IMR-90 (cell line): ENCODE data around the gene LIN37. TPM values are rescaled to one million over a fixed set of nuclear protein-coding genes. Genes with fewer than 3 reads are reported as not detected.

Experiments used
- ATAC-seq: fragments of 200-7000 bp; cut with Tn5 transposase; 2 replicates; pipeline ENCODE4 v1.9.1; 2020; ENCODE audit warnings: low read depth, mild to moderate bottlenecking, moderate library complexity
- BruUV-seq: library from RNA; stranded (reverse); fragments of 400-500 nt; replicated peaks from 2 replicates; lab custom pipeline; 2021; lab: Mats Ljungman, UMichigan
- CTCF ChIA-PET: fragments of 300-600 bp; formaldehyde crosslinking; extraction: SDS; loops from one replicate; lab custom pipeline; 2021; ENCODE audit warnings: antibody characterized with exemption; lab: Yijun Ruan, JAX
- POLR2A ChIA-PET: fragments of 300-600 bp; sonication (Branson Sonifier 250); formaldehyde crosslinking; loops from one replicate; lab custom pipeline; 2022; ENCODE audit warnings: antibody characterized with exemption; ENCODE audit not compliant: unreplicated experiment; lab: Charles Lee
- DNase-seq: peaks from one replicate; pipeline ENCODE4 v3.0.0; 2013
- H2AFZ ChIP-seq: replicated peaks from 2 replicates; pipeline ENCODE3; 2013; ENCODE audit warnings: low read length, mild to moderate bottlenecking; ENCODE audit not compliant: poor library complexity
- H2AK5ac ChIP-seq: 2 replicates; pipeline ENCODE4 v1.6.1; 2013; ENCODE audit warnings: low read depth, low read length, inconsistent platforms
- H2AK9ac ChIP-seq: replicated peaks from 2 replicates; pipeline ENCODE3; 2013; ENCODE audit warnings: mild to moderate bottlenecking, low read depth, low read length, moderate library complexity; ENCODE audit not compliant: poor library complexity
- H2BK120ac ChIP-seq: 2 replicates; pipeline ENCODE4 v1.6.1; 2013; ENCODE audit warnings: low read depth, low read length, inconsistent platforms
- H2BK15ac ChIP-seq: 3 replicates; pipeline ENCODE4 v1.6.1; 2013; ENCODE audit warnings: low read depth, low read length, inconsistent platforms
- H2BK20ac ChIP-seq: 2 replicates; pipeline ENCODE4 v1.6.1; 2013; ENCODE audit warnings: low read depth, mild to moderate bottlenecking, inconsistent platforms, low read length, moderate library complexity
- H2BK5ac ChIP-seq: 2 replicates; pipeline ENCODE4 v1.6.1; 2013; ENCODE audit warnings: mild to moderate bottlenecking, low read depth, low read length, inconsistent platforms; ENCODE audit not compliant: poor library complexity, severe bottlenecking
- H3K14ac ChIP-seq: replicated peaks from 2 replicates; pipeline ENCODE4 v1.6.1; 2013; ENCODE audit warnings: low read depth, low read length, inconsistent platforms
- H3K18ac ChIP-seq: 2 replicates; pipeline ENCODE4 v1.6.1; 2013; ENCODE audit warnings: low read depth, low read length, control low read depth
- H3K23ac ChIP-seq: 2 replicates; pipeline ENCODE4 v1.6.1; 2013; ENCODE audit warnings: low read depth, low read length, inconsistent platforms
- H3K27ac ChIP-seq: 2 replicates; pipeline ENCODE4 v1.5.1; 2013; ENCODE audit warnings: mild to moderate bottlenecking, control low read depth, low read length; ENCODE audit not compliant: insufficient read depth
- H3K27me3 ChIP-seq: 2 replicates; pipeline ENCODE4 v1.6.1; 2013; ENCODE audit warnings: low read length; ENCODE audit not compliant: control insufficient read depth, insufficient read depth
- H3K36me3 ChIP-seq: 2 replicates; pipeline ENCODE4 v1.6.1; 2013; ENCODE audit warnings: low read length, mixed read lengths; ENCODE audit not compliant: control insufficient read depth, insufficient read depth
- H3K4ac ChIP-seq: 2 replicates; pipeline ENCODE4 v1.6.1; 2013; ENCODE audit warnings: low read depth, low read length, inconsistent platforms
- H3K4me1 ChIP-seq: 2 replicates; pipeline ENCODE4 v1.6.1; 2013; ENCODE audit warnings: low read length, mixed read lengths; ENCODE audit not compliant: control insufficient read depth, insufficient read depth
- H3K4me2 ChIP-seq: 2 replicates; pipeline ENCODE4 v1.6.1; 2013; ENCODE audit warnings: low read depth, mild to moderate bottlenecking, control low read depth, low read length, moderate library complexity
- H3K4me3 ChIP-seq: 2 replicates; pipeline ENCODE4 v1.5.1; 2013; ENCODE audit warnings: low read depth, mild to moderate bottlenecking, control low read depth, low read length, moderate library complexity; ENCODE audit not compliant: insufficient read depth
- H3K56ac ChIP-seq: 2 replicates; pipeline ENCODE4 v1.6.1; 2013; ENCODE audit warnings: low read length, inconsistent platforms; ENCODE audit not compliant: insufficient read depth; ENCODE audit errors: extremely low read depth
- H3K79me1 ChIP-seq, 2 experiments: 2 replicates each; pipeline ENCODE4 v1.6.1; 2013; ENCODE audit warnings: low read length in 2 of 2, inconsistent platforms in 1 of 2, low read depth in 1 of 2
- H3K9ac ChIP-seq: 2 replicates; pipeline ENCODE4 v1.6.1; 2013; ENCODE audit warnings: low read depth, low read length, control low read depth
- H3K9me1 ChIP-seq: 2 replicates; pipeline ENCODE4 v1.6.1; 2013; ENCODE audit warnings: low read length, inconsistent platforms; ENCODE audit not compliant: insufficient read depth
- H3K9me3 ChIP-seq: 2 replicates; pipeline ENCODE4 v1.6.1; 2013; ENCODE audit warnings: low read length; ENCODE audit not compliant: control insufficient read depth, insufficient read depth
- H4K20me1 ChIP-seq: 2 replicates; pipeline ENCODE4 v1.6.1; 2013; ENCODE audit warnings: low read length, inconsistent platforms; ENCODE audit not compliant: insufficient read depth
- H4K5ac ChIP-seq: 2 replicates; pipeline ENCODE4 v1.6.1; 2013; ENCODE audit warnings: mild to moderate bottlenecking, low read depth, low read length, control low read depth
- H4K8ac ChIP-seq, 2 experiments: 2 replicates each; pipeline ENCODE4 v1.6.1; 2013; ENCODE audit warnings: low read depth in 2 of 2, low read length in 2 of 2, control low read depth in 1 of 2, inconsistent platforms in 1 of 2
- H4K91ac ChIP-seq: 2 replicates; pipeline ENCODE4 v1.6.1; 2013; ENCODE audit warnings: low read depth, low read length, inconsistent platforms; ENCODE audit not compliant: insufficient read depth
- BHLHE40 ChIP-seq: fragments of 150-350 bp; IDR thresholded peaks from 2 replicates; pipeline ENCODE4 v1.6.1; 2016; ENCODE audit warnings: mild to moderate bottlenecking, low read depth, low read length
- CEBPB ChIP-seq: IDR thresholded peaks from 2 replicates; pipeline ENCODE4 v1.6.1; 2012; ENCODE audit warnings: low read depth, low read length, improper control_type of control experiment
- CHD1 ChIP-seq: IDR thresholded peaks from 2 replicates; pipeline ENCODE4 v1.6.1; 2012; ENCODE audit warnings: low read depth, low read length, improper control_type of control experiment
- CTCF ChIP-seq: conservative IDR thresholded peaks from 2 replicates; pipeline ENCODE4 v1.5.1; 2012; ENCODE audit warnings: mild to moderate bottlenecking, low read depth, low read length, improper control_type of control experiment
- ELK1 ChIP-seq: fragments of 150-350 bp; IDR thresholded peaks from 2 replicates; pipeline ENCODE4 v1.6.1; 2016; ENCODE audit warnings: low read depth, mild to moderate bottlenecking, low read length, moderate library complexity, borderline replicate concordance
- FOS ChIP-seq: fragments of 150-350 bp; IDR thresholded peaks from 2 replicates; pipeline ENCODE4 v1.6.1; 2016; ENCODE audit warnings: low read depth, low read length
- MAFK ChIP-seq: IDR thresholded peaks from 2 replicates; pipeline ENCODE4 v1.6.1; 2012; ENCODE audit warnings: low read depth, low read length, improper control_type of control experiment
- MAZ ChIP-seq: IDR thresholded peaks from 2 replicates; pipeline ENCODE4 v1.6.1; 2012; ENCODE audit warnings: low read depth, mild to moderate bottlenecking, low read length, improper control_type of control experiment, moderate library complexity, borderline replicate concordance
- MXI1 ChIP-seq: IDR thresholded peaks from 2 replicates; pipeline ENCODE4 v1.6.1; 2012; ENCODE audit warnings: low read depth, mild to moderate bottlenecking, low read length, moderate library complexity, borderline replicate concordance
- NFE2L2 ChIP-seq: fragments of 150-350 bp; IDR thresholded peaks from 2 replicates; pipeline ENCODE4 v1.6.1; 2016; ENCODE audit warnings: low read depth, mild to moderate bottlenecking, low read length
- POLR2A ChIP-seq: IDR thresholded peaks from 2 replicates; pipeline ENCODE4 v1.6.1; 2012; ENCODE audit warnings: mild to moderate bottlenecking, low read depth, low read length
- RAD21 ChIP-seq: IDR thresholded peaks from 2 replicates; pipeline ENCODE4 v1.6.1; 2012; ENCODE audit warnings: low read length, improper control_type of control experiment
- RCOR1 ChIP-seq: IDR thresholded peaks from 2 replicates; pipeline ENCODE4 v1.6.1; 2012; ENCODE audit warnings: mild to moderate bottlenecking, low read length, improper control_type of control experiment; ENCODE audit not compliant: insufficient replicate concordance
- RFX5 ChIP-seq: IDR thresholded peaks from 2 replicates; pipeline ENCODE4 v1.8.0; 2012; ENCODE audit warnings: low read depth, mild to moderate bottlenecking, low read length, moderate library complexity
- SMC3 ChIP-seq: fragments of 150-350 bp; IDR thresholded peaks from 2 replicates; pipeline ENCODE4 v1.6.1; 2016; ENCODE audit warnings: low read depth, mild to moderate bottlenecking, antibody characterized with exemption, low read length, moderate library complexity
- USF2 ChIP-seq: fragments of 150-350 bp; IDR thresholded peaks from 2 replicates; pipeline ENCODE4 v1.6.1; 2017; ENCODE audit warnings: mild to moderate bottlenecking, antibody characterized with exemption, low read length, low read depth
- WGBS, 2 experiments: methylation state at CpG; one replicate each; pipeline versions ENCODE4 v1.1.5 to v1.1.7; 2013; ENCODE audit warnings: missing lambda C conversion rate in 2 of 2; ENCODE audit not compliant: insufficient read length in 1 of 2; ENCODE audit errors: extremely low coverage in 2 of 2; 5-methylcytosine and 5-hydroxymethylcytosine counted together
- dilution Hi-C: fragments of 300-500 bp; cut with HindIII; formaldehyde crosslinking; loops from one replicate; pipeline ENCODE4 v1.14.3; 2018; ENCODE audit warnings: low sequenced_read_pairs; ENCODE audit not compliant: unreplicated experiment
- in situ Hi-C: fragments of 300-500 bp; cut with MboI; formaldehyde crosslinking; loops from 3 replicates; pipeline ENCODE4 v1.14.3; 2019; ENCODE audit warnings: low sequenced_read_pairs, inconsistent platforms, mixed read lengths
- intact Hi-C: fragments of 100-400 bp; cut with micrococcal nuclease; formaldehyde crosslinking; loops from 2 replicates; pipeline ENCODE4 v1.10.0; 2022
- polyA plus RNA-seq, 3 experiments: library from polyadenylated mRNA; depleted of rRNA; stranded (reverse); fragments of >200 nt; gene quantifications; 2 replicates each; pipeline ENCODE4 v1.2.3, GENCODE V29; 2012; ENCODE audit warnings: low replicate concordance in 1 of 3
- total RNA-seq: library from RNA; depleted of rRNA; stranded (reverse); fragments of >200 nt; gene quantifications from 2 replicates; pipeline ENCODE4 v1.2.3, GENCODE V29; 2012

Gene LIN37
- total and polyA plus RNA-seq, 2 of the 4 experiments (the other 2 are of a cell fraction), result 12.7 to 23.1 TPM

- 97% methylated on average over 6 of the region's 16 CpGs; no CpG with 5 or more reads in 1 of the 2 experiments for WGBS, 2 experiments
- dilution Hi-C loops, result no loop called here
- intact Hi-C loops, result no loop called here
These were observed 25.5 kb upstream of the LIN37 start for GRCh38 chr19:35722897-35723296.

More at GRCh38 chr19:35722897-35723296, 25.5 kb upstream of the LIN37 start:
- Histone ChIP-seq H2AFZ (no peak overlapping the region), H2BK20ac (no peak overlapping the region), H3K14ac (no peak overlapping the region), H2BK15ac (no peak overlapping the region), H2AK5ac (no peak overlapping the region), H2BK120ac (no peak overlapping the region), H2AK9ac (no peak overlapping the region), H4K20me1 (peaks cover 29% of the 10 kb centered on the region), H3K27ac (no peak overlapping the region), H3K23ac (no peak overlapping the region), H3K4me3 (no peak overlapping the region), H2BK5ac (no peak overlapping the region), H3K9me1 (no peaks in the 10 kb centered on the region; the same call in 1 of the 2 replicates), H3K36me3 (peaks cover 68% of the 10 kb centered on the region), H3K18ac (no peak overlapping the region), H3K4me2 (no peak overlapping the region), H3K9ac (no peak overlapping the region), H4K8ac (no peak overlapping the region), H3K79me1 (peaks cover 16 to 48% of the 10 kb centered on the region in 2 experiments; a peak in 3 of 4 replicates), H3K4me1 (peaks cover 6% of the 10 kb centered on the region), H3K4ac (no peak overlapping the region), H3K56ac (no peak overlapping the region), H4K91ac (no peak overlapping the region), H3K9me3 (no peaks in the 10 kb centered on the region), H3K27me3 (no peaks in the 10 kb centered on the region), H4K5ac (no peak overlapping the region)
- no peak for ATAC-seq
- no peak for DNase-seq
- ChIA-PET CTCF (no interaction called here), POLR2A (interaction anchor here (0.6 kb wide), 1 partner anchor 18 kb away, joined by 3 read pairs; no protein-coding TSS in a partner anchor)
- BruUV-seq, result TSS peak; percentile 21
- in situ Hi-C loops, result no loop called here
- TF ChIP-seq CTCF, result no peak
- TF ChIP-seq RCOR1, result no peak
- no peak for TF ChIP-seq RFX5
- TF ChIP-seq MAFK, result no peak
- no peak for TF ChIP-seq CHD1
- no peak for TF ChIP-seq MAZ
- no peak for TF ChIP-seq RAD21
- no peak for TF ChIP-seq USF2
- no peak for TF ChIP-seq CEBPB
- no peak for TF ChIP-seq MXI1
- no peak for TF ChIP-seq POLR2A
- no peak for TF ChIP-seq SMC3
- no peak for TF ChIP-seq NFE2L2
- no peak for TF ChIP-seq BHLHE40
- TF ChIP-seq ELK1, result no peak
- no peak for TF ChIP-seq FOS
